Activated naive CD4-positive, alpha-beta T cell treated with anti-CD3 and anti-CD28 coated beads, Interleukin-2, amount 50 U/mL, for 72 hours (primary cell): ENCODE measurements around the gene LAMP1. TPM values are rescaled to one million over a fixed set of nuclear protein-coding genes. Genes with fewer than 3 reads are reported as not detected.
"Not testable (repeated sequence)": the region's sequence is repeated elsewhere in the genome, so short reads cannot be mapped to it uniquely, and the experiment has no call there.

Experiments
- ATAC-seq, 2 donors: fragments of 150-1000 bp; cut with Tn5 transposase; 2 replicates each; pipeline ENCODE4 v1.10.0; 2021; ENCODE audit warnings: mild to moderate bottlenecking in 2 of 2, moderate library complexity in 2 of 2
- DNase-seq, 2 donors: peaks; one replicate each; pipeline ENCODE4 v3.0.0; 2021 to 2022; ENCODE audit warnings: low spot score in 2 of 2
- H3K27ac Mint-ChIP-seq, 2 donors: one replicate each; pipeline ENCODE4 v1.8.0; 2022; ENCODE audit warnings: mild to moderate bottlenecking in 2 of 2, mixed read lengths in 2 of 2
- H3K36me3 Mint-ChIP-seq, 2 donors: one replicate each; pipeline ENCODE4 v1.8.0; 2022; ENCODE audit warnings: mixed read lengths in 2 of 2
- H3K9me3 Mint-ChIP-seq, 2 donors: one replicate each; pipeline ENCODE4 v1.8.0; 2022; ENCODE audit warnings: mixed read lengths in 2 of 2
- total RNA-seq, 2 donors: library from RNA; stranded (reverse); gene quantifications; one replicate each; pipeline ENCODE4 v1.2.3, GENCODE V29; 2022

Gene LAMP1
- total RNA-seq, 2 donors from 2014 or later, result 43.5 to 68.6 TPM

DNA sequence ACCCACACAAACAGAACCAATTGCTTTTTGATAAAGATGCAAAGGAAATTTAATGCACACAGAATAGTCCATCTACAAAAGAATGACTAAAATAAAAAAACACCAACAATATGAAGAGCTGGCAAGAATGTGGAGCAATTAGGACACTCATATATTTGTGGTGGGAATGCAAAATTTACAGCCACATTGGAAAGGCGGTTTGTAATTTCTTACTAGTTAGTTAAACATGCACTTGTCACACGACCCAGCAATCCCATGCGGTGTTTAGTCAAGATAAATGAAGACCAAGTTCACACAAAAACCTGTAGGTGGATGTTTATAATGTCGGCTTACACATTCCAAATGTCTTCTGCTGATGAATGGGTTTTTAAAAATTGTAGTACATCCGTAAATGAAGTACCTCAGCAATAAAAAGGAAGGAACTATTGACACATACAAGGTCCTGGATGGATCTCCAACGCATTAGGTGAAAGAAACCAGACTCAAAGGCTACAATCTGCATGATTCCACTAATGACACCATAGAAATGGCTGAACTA lies 61.7 kb downstream of the LAMP1 start:
- H3K27ac Mint-ChIP-seq, result no peak overlapping the region
- H3K36me3 Mint-ChIP-seq, result no peaks in the 10 kb centered on the region
- no peak for DNase-seq
- no peaks in the 10 kb centered on the region for H3K9me3 Mint-ChIP-seq
- no peak for ATAC-seq

DNA sequence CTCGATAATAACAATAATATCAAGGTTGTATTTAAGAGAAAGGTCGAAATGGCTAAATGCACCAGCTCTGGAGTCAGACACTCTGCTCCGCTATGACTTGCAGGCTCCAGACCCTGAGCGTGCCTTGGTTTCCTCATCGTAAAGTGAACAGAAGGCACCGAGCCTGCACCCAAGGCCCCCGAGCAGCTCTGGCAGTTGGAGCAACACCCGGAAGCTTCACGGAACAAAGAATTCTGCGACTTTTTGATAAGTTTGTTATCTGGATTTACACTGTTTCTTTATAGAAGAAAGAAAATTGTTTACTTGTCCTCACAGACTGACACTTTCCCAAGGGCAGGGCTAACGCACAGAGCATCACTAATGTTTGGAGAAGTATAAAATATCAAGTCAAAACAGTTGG lies 62.5 kb downstream of the LAMP1 start:
- no peaks in the 10 kb centered on the region for H3K9me3 Mint-ChIP-seq
- no peak overlapping the region for H3K27ac Mint-ChIP-seq
- H3K36me3 Mint-ChIP-seq, result no peaks in the 10 kb centered on the region
- peak in 1 of 2 donors; percentile 18 for DNase-seq
- ATAC-seq, result no peak

DNA sequence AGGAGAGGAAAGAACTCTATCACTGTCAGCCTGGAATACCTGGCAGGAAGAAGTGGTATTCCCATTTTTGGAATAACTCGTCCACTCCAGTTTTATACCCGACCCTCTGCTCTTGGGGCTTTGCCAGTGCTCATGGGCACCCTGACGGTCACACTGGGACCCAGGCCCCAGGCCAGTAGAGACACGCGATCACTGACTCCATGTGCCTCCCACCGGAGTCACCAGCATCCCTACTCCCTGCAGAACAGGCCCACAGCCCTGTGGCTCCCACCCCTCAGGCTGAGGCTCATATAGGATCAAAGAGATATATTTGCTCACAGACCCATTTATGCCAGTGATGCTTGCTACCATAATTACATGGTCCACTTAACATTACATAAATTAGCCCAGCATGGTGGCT lies 63.4 kb downstream of the LAMP1 start:
- Mint-ChIP-seq H3K27ac (no peak overlapping the region), H3K9me3 (no peaks in the 10 kb centered on the region), H3K36me3 (peaks cover 0 to 3% of the 10 kb centered on the region in 2 donors)
- DNase-seq (peak in 1 of 2 donors; percentile 38), ATAC-seq (no peak)

DNA sequence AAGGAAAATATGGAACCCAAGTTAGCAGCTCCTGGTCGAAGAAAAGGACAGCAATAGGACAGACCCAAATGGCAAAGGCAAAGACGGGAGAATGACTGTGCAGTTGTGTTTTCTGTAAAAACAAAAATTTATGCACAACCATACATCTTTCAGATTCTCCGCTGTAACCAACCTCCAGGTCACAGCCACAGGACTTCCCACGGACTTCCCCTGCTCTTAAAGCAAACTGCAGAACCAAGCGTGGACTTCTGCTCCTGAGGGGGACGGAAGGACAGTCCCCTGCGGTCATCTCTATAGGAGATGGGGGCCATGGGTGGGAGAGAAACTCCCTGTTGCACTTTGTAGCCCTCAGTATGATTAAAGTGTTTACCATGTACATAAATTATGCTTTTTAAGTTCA lies 64.4 kb downstream of the LAMP1 start:
- peak in 1 of 2 donors; percentile 13 for ATAC-seq
- peak in 1 of 2 donors; percentile 18 for DNase-seq
- no peaks in the 10 kb centered on the region for H3K9me3 Mint-ChIP-seq
- H3K36me3 Mint-ChIP-seq, result peaks cover 0 to 5% of the 10 kb centered on the region in 2 donors
- H3K27ac Mint-ChIP-seq, result no peak overlapping the region

DNA sequence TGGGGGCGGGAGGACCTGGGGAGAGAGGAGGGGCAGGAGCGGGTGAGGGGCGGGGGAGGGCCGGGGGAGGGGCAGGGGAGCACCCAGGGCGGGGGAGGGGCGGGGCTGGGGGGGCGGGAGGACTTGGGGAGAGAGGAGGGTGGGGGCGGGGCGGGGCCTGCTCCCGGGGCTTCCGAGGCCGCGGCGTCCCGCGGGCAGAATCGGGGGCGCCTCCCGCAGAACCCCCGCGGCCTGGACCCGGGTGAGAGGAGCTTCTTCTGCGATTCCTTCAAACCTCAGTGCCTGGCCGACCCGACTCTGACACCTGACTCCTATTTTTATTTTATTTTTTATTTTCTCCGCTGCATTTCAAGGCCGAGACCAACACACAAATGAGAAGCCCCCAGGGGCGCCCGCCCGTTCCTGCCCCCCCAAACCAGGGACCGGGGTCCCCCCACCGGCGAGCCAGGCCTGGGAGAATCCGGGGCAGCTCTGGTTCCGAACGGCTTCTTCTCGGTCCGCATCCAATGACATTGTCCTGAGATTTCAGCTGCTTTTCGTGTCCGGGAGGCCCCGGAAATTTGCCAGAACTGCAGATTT lies 67.4 kb downstream of the LAMP1 start:
- DNase-seq, result peak in 1 of 2 donors; percentile 52

DNA sequence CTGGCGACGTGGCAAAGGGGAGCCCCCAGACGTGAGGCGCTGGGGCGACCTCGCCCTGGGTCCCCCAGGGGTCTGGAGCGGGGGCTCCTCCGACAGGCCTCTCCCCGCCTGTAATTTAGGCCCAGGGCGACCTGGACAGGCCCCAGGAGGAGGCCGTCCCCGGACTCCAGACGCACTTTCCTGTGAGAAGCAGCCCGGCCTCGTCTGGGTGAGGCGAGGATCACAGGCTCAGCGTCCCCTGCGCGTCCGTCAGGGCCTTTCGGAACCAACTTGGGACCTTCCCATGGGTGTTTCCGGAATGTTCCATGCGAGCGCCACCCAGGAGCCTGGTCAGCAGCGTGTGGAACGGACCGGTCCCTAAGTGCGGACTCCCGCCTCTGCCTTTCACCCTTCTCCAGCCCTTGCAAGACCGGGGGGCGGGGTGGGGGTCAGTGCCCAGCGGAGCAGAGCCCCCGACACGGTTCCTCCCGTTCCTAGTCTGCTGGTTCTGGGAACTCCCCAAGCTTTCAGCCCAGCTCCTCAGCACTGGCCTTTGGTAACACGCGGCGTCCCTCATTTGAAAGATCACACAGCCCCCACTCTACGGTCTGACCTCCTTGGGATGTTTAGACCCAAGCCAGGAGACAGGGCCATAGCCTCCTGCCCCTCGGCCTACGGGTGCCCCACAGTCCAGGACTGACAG lies 68.0 kb downstream of the LAMP1 start:
- DNase-seq, result peak in 1 of 2 donors; percentile 44
- Mint-ChIP-seq H3K36me3 (peaks cover 0 to 5% of the 10 kb centered on the region in 2 donors), H3K9me3 (no peaks in the 10 kb centered on the region), H3K27ac (no peak overlapping the region)
- no peak for ATAC-seq

More for the DNA sequence above, 67.4 kb downstream of the LAMP1 start:
- H3K9me3 Mint-ChIP-seq, result no peaks in the 10 kb centered on the region
- H3K36me3 Mint-ChIP-seq, result peaks cover 0 to 5% of the 10 kb centered on the region in 2 donors
- no peak for ATAC-seq
- no peak overlapping the region for H3K27ac Mint-ChIP-seq

DNA sequence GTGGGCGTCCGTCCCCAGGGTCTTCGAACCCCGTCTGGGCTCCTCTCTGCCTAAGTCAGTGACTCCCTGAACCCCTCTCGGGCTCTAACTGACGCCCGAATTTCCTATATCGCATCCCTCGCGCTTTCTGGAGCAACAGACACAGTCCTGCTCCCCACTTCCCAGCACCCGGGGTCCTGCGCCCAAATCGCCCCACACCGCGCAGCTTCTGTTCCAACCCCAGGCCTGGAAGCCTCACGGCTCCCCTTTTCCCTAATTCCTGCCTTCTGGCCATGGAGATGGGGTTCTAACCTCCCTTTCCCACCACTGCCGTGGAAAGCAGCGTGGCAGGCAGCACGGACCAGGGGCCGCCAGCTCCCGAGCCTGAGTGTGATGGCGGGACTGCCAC lies 68.5 kb downstream of the LAMP1 start:
- Mint-ChIP-seq H3K27ac (no peak overlapping the region), H3K9me3 (no peaks in the 10 kb centered on the region), H3K36me3 (peaks cover 0 to 5% of the 10 kb centered on the region in 2 donors)
- no peak for ATAC-seq
- DNase-seq, result no peak

DNA sequence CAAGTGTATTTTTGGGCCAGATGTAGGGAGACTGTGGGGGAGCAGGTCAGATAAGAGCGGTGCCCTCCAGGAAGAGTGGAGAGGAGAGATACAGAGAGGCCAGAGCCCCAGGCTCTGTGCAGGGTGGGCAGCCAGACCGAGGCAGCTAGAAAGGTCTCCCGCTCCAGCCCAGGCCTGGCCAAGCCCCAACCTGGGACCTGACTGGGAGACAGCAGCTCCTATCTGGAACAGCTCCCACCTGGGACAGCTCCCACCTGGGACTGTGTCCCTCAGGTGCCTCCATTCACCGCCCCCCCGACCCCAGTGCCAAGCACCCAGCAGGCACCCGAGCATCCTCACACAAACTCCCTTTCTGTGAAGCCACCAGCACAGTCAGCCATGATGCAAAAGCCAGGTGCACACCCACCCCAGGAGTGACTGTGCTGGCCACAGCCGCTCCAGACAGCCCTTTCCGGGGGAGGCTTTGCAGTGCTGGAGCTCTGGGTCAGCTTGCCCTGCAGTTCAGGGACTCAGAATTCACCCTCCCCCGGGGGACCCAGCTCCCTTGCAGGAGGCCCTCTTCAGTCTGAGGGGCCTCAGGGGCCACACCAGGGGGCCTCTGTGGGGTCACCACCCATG lies 69.0 kb downstream of the LAMP1 start:
- Mint-ChIP-seq H3K27ac (no peak overlapping the region), H3K36me3 (peaks cover 0 to 5% of the 10 kb centered on the region in 2 donors), H3K9me3 (no peaks in the 10 kb centered on the region)
- ATAC-seq (no peak), DNase-seq (peak in 1 of 2 donors; percentile 51)

DNA sequence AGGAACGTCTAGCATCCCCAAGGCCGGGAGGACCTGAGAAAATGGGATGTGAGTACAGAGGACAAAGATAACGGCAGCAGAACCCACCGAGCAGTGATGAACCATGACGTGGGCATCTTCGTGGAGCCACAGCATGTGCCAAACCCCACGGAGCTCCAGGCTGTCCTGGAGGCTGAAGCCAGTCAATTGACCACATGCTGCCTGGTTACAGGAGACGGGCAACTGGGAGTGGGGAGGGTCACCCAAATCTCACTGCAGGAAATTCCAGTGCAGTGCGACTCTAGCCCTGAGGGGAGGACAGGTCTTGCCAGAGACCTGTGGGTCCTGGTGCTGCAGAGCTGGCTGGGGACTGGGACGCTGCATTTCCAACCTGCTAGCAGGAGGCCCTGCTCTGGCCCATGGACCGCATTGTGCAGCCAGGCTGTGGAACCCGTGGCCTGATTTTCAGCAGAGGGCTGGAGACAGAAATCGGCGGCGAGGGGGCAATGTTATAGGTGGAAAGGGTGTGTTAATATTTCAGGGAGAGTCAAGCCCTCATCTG lies 70.1 kb downstream of the LAMP1 start:
- Mint-ChIP-seq H3K36me3 (peaks cover 0 to 5% of the 10 kb centered on the region in 2 donors), H3K27ac (no peak overlapping the region), H3K9me3 (no peaks in the 10 kb centered on the region)
- ATAC-seq (no peak), DNase-seq (peak in 1 of 2 donors; percentile 42)

DNA sequence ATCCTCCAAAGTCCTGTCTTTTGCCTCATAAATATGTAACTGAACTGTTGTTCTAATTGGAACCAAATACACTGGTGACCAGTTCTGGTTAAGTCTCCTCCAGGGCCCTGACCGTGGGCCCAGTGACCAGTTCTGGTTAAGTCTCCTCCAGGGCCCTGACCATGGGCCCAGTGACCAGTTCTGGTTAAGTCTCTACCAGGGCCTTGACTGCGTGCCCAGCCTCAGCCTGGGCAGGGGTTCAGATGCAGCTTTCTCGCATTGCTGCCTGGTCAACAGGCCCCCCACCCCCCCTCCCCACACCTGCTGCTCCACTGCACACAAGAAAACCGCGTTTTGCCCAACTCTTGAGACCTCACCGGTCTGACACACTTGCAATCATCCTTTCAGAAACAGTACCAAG lies 70.7 kb downstream of the LAMP1 start:
- ATAC-seq (no peak), DNase-seq (no peak)

DNA sequence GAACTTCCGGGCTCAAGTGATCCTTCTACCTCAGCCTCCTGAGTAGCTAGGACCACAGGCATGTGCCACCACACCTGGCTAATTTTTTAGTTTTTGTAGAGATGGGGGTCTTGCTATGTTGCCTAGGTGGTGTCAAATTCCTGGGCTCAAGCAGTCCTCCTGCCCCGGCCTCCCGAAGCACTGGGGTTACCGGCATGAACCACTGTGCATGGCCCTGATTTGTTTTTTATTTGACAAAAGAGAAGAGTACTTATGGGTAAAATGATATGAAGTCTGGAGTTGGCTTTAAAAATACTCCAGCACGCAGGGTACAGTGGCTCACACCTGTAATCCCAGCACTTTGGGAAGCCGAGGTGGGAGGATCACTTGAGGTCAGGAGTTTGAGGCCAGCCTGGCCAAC lies 71.3 kb downstream of the LAMP1 start:
- peak in 1 of 2 donors; percentile 26 for DNase-seq
- H3K27ac Mint-ChIP-seq, H3K9me3 Mint-ChIP-seq, ATAC-seq, H3K36me3 Mint-ChIP-seq: not testable (repeated sequence)

More for the DNA sequence above, 70.7 kb downstream of the LAMP1 start:
- Mint-ChIP-seq H3K36me3 (peaks cover 0 to 5% of the 10 kb centered on the region in 2 donors), H3K27ac (no peak overlapping the region), H3K9me3 (no peaks in the 10 kb centered on the region)

DNA sequence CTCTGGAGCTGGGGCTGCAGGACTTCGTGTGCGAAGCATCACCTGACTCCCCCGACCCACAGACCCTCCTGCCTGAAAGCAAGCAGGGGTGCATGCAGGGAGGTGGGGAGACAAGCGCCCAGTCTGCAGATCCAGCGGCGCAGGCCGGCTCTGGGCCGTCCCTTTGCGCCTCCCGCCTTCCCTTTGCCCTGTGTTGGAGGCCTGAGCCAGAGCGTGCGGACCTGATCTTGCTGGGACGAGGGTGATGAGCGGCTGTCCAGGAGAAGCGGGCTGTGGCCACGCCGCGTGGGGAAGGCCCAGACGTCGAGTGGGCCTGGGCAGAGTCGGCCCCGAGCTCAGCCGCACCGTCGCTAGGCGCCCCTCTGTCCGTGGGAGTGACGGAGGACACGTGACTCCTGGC lies 72.2 kb downstream of the LAMP1 start:
- ATAC-seq, result no peak
- Mint-ChIP-seq H3K9me3 (no peaks in the 10 kb centered on the region), H3K36me3 (peaks cover 0 to 5% of the 10 kb centered on the region in 2 donors), H3K27ac (no peak overlapping the region)
- peak in 1 of 2 donors; percentile 52 for DNase-seq

DNA sequence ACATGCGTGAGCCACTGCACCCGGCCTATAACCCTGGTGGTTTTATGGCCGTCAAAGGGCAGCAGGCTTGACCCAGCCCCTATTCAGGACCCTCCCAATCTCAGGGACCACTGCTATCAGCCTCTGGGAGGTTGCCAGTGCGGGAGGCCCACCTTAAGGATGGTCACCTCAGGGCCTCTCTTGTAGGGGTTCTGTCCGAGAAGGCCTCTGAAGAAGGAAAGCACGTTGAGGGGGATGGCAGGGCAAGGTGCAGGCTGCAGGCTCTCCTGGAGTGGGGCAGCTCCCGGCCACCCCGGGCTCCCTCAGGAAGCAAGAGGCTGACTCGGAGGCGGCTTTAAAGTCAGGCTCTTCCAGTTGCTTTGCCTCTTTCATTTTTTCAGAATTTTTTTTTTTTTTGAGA lies 72.8 kb downstream of the LAMP1 start:
- Mint-ChIP-seq H3K36me3 (peaks cover 0 to 5% of the 10 kb centered on the region in 2 donors), H3K27ac (no peak overlapping the region), H3K9me3 (no peaks in the 10 kb centered on the region)
- DNase-seq (peak in 1 of 2 donors; percentile 35), ATAC-seq (no peak)

DNA sequence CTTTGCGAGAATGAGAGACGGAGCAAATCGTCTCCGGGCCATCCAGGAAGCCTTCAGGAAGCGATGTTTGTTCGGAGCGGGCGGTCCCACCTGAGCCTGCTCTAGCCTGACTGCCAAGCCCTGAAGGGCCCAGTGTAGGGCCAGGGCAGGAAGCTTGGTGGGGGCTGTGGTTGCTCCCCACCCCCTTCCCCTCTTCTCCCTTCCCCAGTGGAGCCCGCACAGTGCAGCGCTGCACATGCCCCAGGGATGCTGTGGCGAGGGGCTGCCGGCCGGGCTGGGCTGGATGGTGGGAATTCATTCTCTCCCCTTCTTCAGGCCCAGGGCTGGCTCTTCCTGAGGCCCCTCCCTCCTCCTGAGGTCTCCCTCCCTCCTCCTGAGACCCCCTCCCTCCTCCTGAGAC lies 74.0 kb downstream of the LAMP1 start:
- Mint-ChIP-seq H3K36me3 (no peaks in the 10 kb centered on the region), H3K9me3 (no peaks in the 10 kb centered on the region), H3K27ac (no peak overlapping the region)
- DNase-seq, result peak in 1 of 2 donors; percentile 23
- no peak for ATAC-seq

DNA sequence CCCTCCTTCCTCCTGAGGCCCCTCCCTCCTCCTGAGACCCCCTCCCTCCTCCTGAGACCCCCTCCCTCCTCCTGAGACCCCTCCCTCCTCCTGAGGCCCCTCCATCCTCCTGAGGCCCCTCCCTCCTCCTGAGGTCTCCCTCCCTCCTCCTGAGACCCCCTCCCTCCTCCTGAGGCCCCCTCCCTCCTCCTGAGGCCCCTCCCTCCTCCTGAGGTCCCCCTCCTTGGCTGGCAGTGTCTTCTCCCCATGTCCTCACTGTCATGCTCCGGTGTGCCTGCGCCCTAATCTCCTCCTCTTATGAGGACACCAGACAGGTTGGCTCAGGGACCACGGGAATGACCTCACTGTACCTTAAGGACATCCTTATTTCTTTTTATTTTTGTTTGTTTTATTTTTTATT lies 74.7 kb downstream of the LAMP1 start:
- H3K36me3 Mint-ChIP-seq, DNase-seq, H3K27ac Mint-ChIP-seq: not testable (repeated sequence)

More for the DNA sequence above, 74.7 kb downstream of the LAMP1 start:
- H3K9me3 Mint-ChIP-seq, ATAC-seq: not testable (repeated sequence)
